GM12872 (cell line): ENCODE measurements around the gene EEF1AKMT1.

Source experiments
- TF ChIP-seq, protein P1 (sequence below): IDR thresholded peaks from 3 replicates; pipeline ENCODE4 v1.5.1; 2011; ENCODE audit warnings: low read depth, mild to moderate bottlenecking, low read length, moderate library complexity; ENCODE audit not compliant: insufficient read depth

Gene EEF1AKMT1

DNA sequence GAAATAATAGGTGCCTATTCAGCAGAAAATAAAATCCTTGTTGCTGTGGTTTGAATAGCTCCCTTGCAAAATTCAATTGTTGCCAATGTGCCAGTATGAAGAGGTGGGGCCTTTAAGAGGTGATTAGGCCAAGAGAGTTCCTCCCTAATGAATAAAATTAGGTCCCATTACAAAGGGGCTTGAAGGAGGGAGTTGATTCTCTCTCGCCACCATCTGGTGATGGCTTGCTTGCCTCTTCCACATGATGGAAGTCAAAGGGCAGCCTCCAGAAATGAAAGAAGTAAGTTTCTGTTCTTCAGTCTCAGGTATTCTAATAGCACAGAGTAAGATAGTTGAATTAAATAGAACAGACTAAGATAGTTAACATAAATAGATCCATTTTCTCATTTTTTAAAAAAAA is 3.0 kb upstream of the EEF1AKMT1 start:
- TF ChIP-seq, protein P1, sequence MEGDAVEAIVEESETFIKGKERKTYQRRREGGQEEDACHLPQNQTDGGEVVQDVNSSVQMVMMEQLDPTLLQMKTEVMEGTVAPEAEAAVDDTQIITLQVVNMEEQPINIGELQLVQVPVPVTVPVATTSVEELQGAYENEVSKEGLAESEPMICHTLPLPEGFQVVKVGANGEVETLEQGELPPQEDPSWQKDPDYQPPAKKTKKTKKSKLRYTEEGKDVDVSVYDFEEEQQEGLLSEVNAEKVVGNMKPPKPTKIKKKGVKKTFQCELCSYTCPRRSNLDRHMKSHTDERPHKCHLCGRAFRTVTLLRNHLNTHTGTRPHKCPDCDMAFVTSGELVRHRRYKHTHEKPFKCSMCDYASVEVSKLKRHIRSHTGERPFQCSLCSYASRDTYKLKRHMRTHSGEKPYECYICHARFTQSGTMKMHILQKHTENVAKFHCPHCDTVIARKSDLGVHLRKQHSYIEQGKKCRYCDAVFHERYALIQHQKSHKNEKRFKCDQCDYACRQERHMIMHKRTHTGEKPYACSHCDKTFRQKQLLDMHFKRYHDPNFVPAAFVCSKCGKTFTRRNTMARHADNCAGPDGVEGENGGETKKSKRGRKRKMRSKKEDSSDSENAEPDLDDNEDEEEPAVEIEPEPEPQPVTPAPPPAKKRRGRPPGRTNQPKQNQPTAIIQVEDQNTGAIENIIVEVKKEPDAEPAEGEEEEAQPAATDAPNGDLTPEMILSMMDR = no peak

DNA sequence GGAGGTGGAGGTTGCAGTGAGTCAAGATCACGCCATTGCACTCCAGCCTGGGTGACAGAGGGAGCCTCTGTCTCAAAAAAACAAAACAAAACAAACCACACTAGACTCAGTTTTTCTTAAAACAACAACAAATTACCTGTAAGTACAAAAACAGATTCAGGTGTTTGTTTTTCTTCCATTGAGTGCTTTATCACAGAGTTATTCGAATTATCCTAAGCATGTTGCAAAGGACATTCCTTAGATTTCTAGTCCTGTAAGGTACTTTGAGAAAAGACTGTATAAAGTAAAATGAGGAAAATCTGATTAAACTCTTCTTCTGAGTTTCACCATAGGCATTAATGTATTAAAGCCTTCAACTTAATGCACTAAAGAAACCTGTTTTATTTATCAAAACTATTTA is 2.2 kb upstream of the EEF1AKMT1 start:
- TF ChIP-seq, protein P1 = no peak

DNA sequence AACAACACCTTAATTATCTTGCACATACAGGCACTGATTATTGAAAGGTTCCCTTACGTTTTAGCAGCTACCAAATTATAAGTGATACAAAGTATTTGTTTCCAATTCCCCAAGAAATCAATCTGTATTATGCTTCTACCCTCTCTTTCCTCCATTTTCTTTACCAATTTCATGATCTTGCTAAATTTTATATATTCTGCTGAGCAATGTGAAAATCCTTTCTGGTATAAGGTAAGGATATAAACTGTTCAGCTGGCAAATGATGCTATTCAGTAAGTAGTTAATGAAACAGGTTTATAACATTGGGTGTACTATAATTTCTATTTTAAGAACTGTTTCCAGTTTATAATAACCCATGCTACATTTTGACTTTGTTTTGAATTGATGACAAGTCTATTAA is 985 bp upstream of the EEF1AKMT1 start:
- TF ChIP-seq, protein P1 = no peak

DNA sequence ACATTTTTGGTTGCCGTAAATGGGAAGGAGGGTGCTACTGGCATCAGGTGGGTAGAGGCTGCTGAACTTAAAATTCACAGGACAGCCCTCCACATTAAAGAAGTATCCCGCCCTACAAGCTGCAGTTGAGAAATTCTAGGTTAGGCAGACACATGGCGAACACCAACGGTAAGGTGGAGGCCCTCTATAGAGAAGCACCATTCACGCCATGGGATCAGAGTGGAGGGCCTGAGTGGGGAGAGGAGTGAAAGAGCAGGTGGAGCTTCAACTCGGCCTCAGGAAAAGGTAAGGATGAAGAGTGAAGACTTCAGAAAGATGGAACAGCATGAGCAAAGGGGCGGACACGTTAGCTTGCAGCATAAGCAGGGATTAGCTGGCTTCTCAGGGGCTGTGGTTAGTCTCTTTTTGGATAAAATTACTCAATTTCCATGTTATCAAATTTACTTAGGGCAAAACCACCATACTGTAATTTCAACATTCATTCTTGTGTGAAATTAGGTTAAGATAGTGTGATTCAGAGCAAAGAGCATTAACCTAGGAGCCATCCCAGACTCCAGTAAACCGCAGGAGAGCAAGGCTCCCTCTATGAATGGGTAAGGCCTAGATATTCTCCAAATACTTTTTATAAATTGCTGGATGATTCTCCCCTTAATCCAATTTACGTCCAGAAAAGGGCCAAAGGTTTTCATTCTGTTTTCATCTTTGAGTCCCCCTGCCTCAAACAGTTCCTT is 1.2 kb downstream of the EEF1AKMT1 start:
- TF ChIP-seq, protein P1 = no peak

DNA sequence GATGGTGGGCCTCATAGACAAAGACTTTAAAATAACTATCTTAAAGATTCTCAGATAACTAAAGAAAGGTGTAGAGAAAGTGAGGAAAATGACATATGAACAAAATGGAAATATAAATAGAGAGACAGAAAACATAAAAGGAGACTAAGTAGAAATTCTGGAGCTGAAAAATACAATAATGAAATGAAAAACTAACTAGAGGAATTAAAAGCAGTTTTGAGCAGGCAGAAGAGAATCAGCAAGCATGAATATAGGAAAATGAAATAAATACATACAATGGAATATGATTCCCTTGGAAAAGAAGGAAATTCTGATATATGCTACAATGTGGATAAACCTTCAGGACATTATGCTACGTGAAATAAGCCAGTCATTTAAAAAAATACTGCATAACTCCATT is 3.9 kb downstream of the EEF1AKMT1 start:
- TF ChIP-seq, protein P1 = no peak

DNA sequence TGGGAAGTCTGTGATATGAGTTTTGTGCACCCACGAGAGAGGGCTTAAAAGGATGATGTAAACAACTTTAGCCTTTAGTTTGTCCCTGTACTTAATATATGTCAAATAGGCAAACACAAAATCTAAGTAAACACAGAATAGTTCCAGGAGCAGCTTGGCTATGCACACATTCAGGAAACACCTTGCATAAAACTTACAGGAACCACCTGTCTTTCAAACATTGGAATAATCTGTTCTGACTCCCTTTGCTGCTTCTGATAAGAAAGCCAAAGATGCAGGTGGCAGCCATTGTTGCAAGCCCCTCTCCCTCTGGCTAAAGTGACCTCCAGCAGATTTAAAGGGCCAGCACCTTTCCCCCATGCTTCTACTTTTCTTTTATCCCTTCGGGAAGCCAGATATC is 4.7 kb downstream of the EEF1AKMT1 start:
- TF ChIP-seq, protein P1 = no peak

DNA sequence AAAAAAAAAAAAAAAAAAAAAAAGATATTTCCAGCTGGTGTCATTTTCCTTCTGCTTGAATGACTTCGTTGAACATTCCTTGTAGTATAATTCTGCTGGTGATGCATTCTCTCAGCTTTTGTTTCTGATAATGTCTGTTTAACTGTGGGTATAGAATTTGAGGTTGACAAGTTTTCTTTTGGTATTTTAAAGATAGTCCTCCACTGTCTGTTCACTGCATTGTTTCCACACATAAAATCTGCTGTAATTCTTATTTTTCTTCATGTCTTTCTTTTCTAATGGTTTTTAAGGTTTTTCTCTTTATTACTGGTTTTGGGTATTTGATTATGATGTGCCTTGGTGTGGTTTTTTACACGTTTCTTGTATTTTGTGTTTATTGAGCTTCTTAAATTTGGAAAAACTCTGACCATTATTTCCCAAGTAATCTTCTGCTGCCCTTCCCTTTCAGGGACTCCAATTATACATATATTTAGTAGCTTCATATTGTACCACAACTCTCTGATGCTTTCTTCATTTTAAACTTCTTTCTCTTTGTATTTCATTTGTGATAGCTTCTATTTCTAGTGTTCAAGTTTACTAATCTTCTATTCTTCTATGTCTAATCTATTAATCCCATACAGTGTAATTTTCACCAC is 6.3 kb downstream of the EEF1AKMT1 start:
- TF ChIP-seq, protein P1 = no peak
